ENCODE measurements around the gene MS4A15. TPM values are rescaled to one million over a fixed set of nuclear protein-coding genes. Genes with fewer than 3 reads are reported as not detected.

MS4A15 gene
- polyA plus RNA-seq, 2 donors = not detected

DNA sequence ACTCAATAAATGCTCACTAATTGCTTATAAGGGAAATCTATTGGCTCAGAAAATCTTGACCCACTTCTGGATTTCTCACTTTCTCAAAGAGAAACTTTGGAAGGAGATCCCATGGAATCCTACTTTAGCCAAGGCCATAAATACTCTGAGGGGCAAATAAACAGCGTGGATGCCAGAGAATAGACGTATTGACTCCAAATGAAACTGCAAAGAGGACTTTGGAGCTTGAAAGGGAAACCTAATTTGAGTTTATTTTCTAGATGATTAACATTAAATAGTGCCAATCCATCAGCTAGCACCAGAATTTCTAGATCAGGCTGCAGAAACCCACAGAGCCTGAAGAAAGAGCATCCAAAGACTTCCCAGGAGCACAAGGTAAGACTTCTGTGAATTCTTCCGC lies 32.2 kb upstream of the MS4A15 start, which contains the start of gene MS4A18:
Gene MS4A18 (plus strand): TSS at position 301 of the 400 bp plus-strand sequence.
- Histone ChIP-seq H3K9me3 (ENCODE audit: control insufficient read depth in 2 of 2, insufficient read depth in 1 of 2, low read depth in 1 of 2, low read length in 1 of 2) (peaks cover 0 to 3% of the 10 kb centered on the region in 2 donors), H3K36me3 (ENCODE audit: control insufficient read depth in 2 of 2, insufficient read depth in 2 of 2, low read length in 1 of 2) (no peaks in the 10 kb centered on the region), H3K27ac (ENCODE audit: low read depth in 2 of 2, low read length in 1 of 2) (no peak within 1 kb of the TSS), H3K4me1 (ENCODE audit: control insufficient read depth in 2 of 2, insufficient read depth in 2 of 2, low read length in 1 of 2) (no peaks in the 10 kb centered on the region), H3K4me3 (ENCODE audit: low read depth in 1 of 2, low read length in 2 of 2) (no peak within 1 kb of the TSS), H3K27me3 (ENCODE audit: control insufficient read depth in 1 of 2, insufficient read depth in 2 of 2, low read length in 2 of 2) (no peaks in the 10 kb centered on the region)
- 80 to 84% methylated on average over 3 of the region's 3 CpGs for WGBS, 2 donors

DNA sequence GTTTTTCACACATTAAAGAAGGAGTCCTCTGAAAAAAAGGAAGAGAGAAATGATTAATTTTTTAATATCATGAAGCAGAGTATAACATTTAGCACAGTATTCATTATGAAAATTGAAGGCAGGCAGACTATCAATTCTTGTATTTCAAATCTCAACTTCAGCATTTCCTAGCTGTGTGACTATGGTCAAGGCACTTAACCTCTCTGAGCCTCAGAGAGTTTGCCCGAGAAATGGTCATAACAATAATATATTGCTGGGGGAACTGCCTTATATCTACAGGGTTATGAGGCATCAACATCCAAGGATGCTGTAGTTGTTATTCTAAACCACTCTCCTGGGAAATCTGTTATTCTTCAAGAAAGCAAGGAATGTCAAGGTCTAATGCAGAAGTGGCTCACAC lies 31.1 kb upstream of the MS4A15 start:
- H3K36me3 ChIP-seq (ENCODE audit: control insufficient read depth in 2 of 2, insufficient read depth in 2 of 2, low read length in 1 of 2) = no peaks in the 10 kb centered on the region
- H3K4me1 ChIP-seq (ENCODE audit: control insufficient read depth in 2 of 2, insufficient read depth in 2 of 2, low read length in 1 of 2) = no peaks in the 10 kb centered on the region
- no peak overlapping the region for H3K27ac ChIP-seq (ENCODE audit: low read depth in 2 of 2, low read length in 1 of 2)
- H3K9me3 ChIP-seq (ENCODE audit: control insufficient read depth in 2 of 2, insufficient read depth in 1 of 2, low read depth in 1 of 2, low read length in 1 of 2) = peaks cover 0 to 3% of the 10 kb centered on the region in 2 donors
- no peaks in the 10 kb centered on the region for H3K27me3 ChIP-seq (ENCODE audit: control insufficient read depth in 1 of 2, insufficient read depth in 2 of 2, low read length in 2 of 2)
- H3K4me3 ChIP-seq (ENCODE audit: low read depth in 1 of 2, low read length in 2 of 2) = no peak overlapping the region
- WGBS, 2 donors = 89 to 94% methylated on average over 1 of the region's 1 CpG

DNA sequence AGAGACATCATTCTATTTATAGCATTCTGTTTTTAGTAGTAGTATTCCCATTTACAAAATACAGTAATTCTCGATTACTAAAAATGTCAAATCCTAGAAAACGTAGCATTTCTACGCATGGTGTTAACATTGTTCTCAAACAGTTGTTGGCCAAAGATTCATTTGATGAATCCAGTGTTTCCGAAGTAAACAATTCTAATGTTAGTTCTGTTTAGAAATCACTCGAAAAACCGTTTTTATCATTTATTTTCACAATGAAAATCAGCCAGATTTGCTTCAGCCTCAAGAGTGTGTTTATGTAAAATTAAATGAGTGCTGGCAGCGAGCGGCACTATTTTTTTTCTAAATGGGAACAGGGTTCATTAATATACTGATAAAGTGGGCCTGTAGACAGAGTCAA lies 25.1 kb upstream of the MS4A15 start:
- no peaks in the 10 kb centered on the region for H3K36me3 ChIP-seq (ENCODE audit: control insufficient read depth in 2 of 2, insufficient read depth in 2 of 2, low read length in 1 of 2)
- 63 to 65% methylated on average over 8 of the region's 8 CpGs for WGBS, 2 donors
- no peaks in the 10 kb centered on the region for H3K9me3 ChIP-seq (ENCODE audit: control insufficient read depth in 2 of 2, insufficient read depth in 1 of 2, low read depth in 1 of 2, low read length in 1 of 2)
- no peak overlapping the region for H3K27ac ChIP-seq (ENCODE audit: low read depth in 2 of 2, low read length in 1 of 2)
- H3K27me3 ChIP-seq (ENCODE audit: control insufficient read depth in 1 of 2, insufficient read depth in 2 of 2, low read length in 2 of 2) = no peaks in the 10 kb centered on the region
- H3K4me1 ChIP-seq (ENCODE audit: control insufficient read depth in 2 of 2, insufficient read depth in 2 of 2, low read length in 1 of 2) = no peaks in the 10 kb centered on the region
- H3K4me3 ChIP-seq (ENCODE audit: low read depth in 1 of 2, low read length in 2 of 2) = no peak overlapping the region

DNA sequence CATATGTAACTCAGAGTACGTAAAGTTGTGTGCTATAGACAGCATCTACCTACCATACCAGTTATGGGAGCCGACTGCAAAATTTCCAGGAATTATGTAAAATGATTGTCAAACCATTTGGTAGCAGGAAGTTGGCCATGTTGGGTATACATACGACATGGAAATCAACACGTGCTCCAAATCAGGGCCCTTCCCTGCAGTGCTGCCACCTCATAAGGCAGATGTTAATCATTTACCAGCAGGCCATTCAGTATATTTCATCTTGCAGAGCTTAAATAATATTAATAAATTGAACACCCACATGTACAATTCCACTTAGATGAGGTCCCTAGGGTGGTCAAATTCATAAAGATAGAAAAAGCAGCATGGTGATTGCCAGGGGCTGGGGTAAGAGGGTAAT lies 22.4 kb upstream of the MS4A15 start:
- H3K27ac ChIP-seq (ENCODE audit: low read depth in 2 of 2, low read length in 1 of 2) = no peak overlapping the region
- WGBS, 2 donors = 79 to 83% methylated on average over 4 of the region's 4 CpGs
- H3K4me3 ChIP-seq (ENCODE audit: low read depth in 1 of 2, low read length in 2 of 2) = no peak overlapping the region
- H3K36me3 ChIP-seq (ENCODE audit: control insufficient read depth in 2 of 2, insufficient read depth in 2 of 2, low read length in 1 of 2) = no peaks in the 10 kb centered on the region
- no peaks in the 10 kb centered on the region for H3K27me3 ChIP-seq (ENCODE audit: control insufficient read depth in 1 of 2, insufficient read depth in 2 of 2, low read length in 2 of 2)
- no peaks in the 10 kb centered on the region for H3K4me1 ChIP-seq (ENCODE audit: control insufficient read depth in 2 of 2, insufficient read depth in 2 of 2, low read length in 1 of 2)
- H3K9me3 ChIP-seq (ENCODE audit: control insufficient read depth in 2 of 2, insufficient read depth in 1 of 2, low read depth in 1 of 2, low read length in 1 of 2) = no peaks in the 10 kb centered on the region

DNA sequence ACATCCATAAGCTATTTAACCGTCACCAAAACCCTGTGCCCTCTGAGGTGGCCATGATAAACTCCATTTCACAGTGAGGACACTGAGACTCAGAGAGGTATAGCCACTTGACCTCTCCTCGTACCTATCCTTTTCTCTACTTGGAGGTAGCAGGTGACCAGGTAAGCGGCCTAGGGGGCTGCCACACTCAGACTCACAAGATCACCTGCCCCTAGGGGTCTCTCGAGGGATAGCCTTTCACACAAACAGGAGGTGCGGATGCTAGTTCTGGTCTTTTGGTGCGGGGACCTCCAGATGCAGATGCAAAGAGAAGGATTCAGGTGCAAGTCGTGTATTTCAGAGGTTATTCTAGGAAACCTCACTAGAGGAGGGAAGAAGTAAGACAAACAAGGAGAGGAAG lies 17.6 kb upstream of the MS4A15 start:
- H3K4me3 ChIP-seq (ENCODE audit: low read depth in 1 of 2, low read length in 2 of 2) = no peak overlapping the region
- no peaks in the 10 kb centered on the region for H3K27me3 ChIP-seq (ENCODE audit: control insufficient read depth in 1 of 2, insufficient read depth in 2 of 2, low read length in 2 of 2)
- H3K4me1 ChIP-seq (ENCODE audit: control insufficient read depth in 2 of 2, insufficient read depth in 2 of 2, low read length in 1 of 2) = no peaks in the 10 kb centered on the region
- WGBS, 2 donors = 67 to 70% methylated on average over 7 of the region's 7 CpGs
- H3K9me3 ChIP-seq (ENCODE audit: control insufficient read depth in 2 of 2, insufficient read depth in 1 of 2, low read depth in 1 of 2, low read length in 1 of 2) = peaks cover 0 to 4% of the 10 kb centered on the region in 2 donors
- no peak overlapping the region for H3K27ac ChIP-seq (ENCODE audit: low read depth in 2 of 2, low read length in 1 of 2)
- no peaks in the 10 kb centered on the region for H3K36me3 ChIP-seq (ENCODE audit: control insufficient read depth in 2 of 2, insufficient read depth in 2 of 2, low read length in 1 of 2)

DNA sequence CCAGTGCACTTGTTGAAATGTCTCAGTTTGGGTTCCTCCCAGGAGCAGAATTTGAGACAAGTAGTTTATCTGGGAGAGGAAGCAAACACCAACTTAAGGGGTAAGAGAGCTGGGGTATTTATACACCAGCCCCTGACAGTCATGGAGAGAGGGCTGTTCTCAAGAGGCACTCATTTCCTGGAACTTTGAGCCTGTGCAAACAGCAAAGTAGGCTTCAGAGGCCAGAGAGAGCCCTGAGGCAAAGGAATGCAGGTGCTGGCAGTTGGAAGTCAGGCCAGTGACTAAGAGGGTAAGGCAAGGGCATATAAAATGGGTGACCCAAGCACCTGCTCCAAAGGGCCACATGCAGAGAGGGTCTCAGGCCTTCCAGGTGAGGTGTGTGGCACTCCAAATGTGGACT lies 16.1 kb upstream of the MS4A15 start:
- Histone ChIP-seq H3K9me3 (ENCODE audit: control insufficient read depth in 2 of 2, insufficient read depth in 1 of 2, low read depth in 1 of 2, low read length in 1 of 2) (peaks cover 0 to 4% of the 10 kb centered on the region in 2 donors), H3K4me3 (ENCODE audit: low read depth in 1 of 2, low read length in 2 of 2) (no peak overlapping the region), H3K27ac (ENCODE audit: low read depth in 2 of 2, low read length in 1 of 2) (no peak overlapping the region), H3K4me1 (ENCODE audit: control insufficient read depth in 2 of 2, insufficient read depth in 2 of 2, low read length in 1 of 2) (no peaks in the 10 kb centered on the region), H3K36me3 (ENCODE audit: control insufficient read depth in 2 of 2, insufficient read depth in 2 of 2, low read length in 1 of 2) (no peaks in the 10 kb centered on the region), H3K27me3 (ENCODE audit: control insufficient read depth in 1 of 2, insufficient read depth in 2 of 2, low read length in 2 of 2) (no peaks in the 10 kb centered on the region)

DNA sequence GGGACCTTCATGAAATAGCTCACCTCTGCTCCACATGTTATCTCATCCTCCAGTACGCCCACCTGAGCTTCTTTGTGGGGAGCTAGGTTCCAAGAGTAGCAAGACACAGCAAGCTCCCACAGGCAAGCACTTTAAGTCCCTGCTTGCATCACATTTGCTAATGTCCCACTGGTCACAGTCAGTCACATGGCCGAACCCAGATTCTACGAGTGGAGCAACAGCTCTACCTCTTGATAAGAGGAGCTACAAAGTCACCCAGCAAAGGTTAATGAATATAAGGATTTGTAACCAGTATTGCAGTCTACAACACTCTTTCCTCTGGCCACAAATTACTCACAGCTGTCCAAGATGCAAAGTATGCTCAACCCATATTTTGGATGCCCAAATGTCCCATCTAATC lies 15.2 kb upstream of the MS4A15 start:
- no peak overlapping the region for H3K27ac ChIP-seq (ENCODE audit: low read depth in 2 of 2, low read length in 1 of 2)

DNA sequence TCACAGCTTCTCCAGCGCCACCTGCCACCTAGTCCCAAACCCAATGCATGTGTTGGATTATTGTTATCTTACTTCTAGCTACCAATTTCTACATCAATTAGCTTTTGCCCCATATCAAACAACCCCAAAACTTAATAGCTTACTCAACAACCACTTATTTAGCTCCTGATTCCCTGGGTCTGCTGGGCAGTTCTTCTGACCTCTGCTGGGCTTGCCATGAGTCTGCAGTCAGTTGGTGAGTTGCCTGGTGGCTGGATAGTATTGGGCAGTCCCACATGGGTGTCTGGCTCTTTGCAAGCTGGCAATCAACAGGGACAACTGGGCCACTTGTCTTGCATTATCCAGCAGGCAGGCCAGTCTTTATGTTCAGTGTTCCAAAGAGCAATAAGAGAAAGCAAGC lies 13.6 kb upstream of the MS4A15 start:
- H3K9me3 ChIP-seq (ENCODE audit: control insufficient read depth in 2 of 2, insufficient read depth in 1 of 2, low read depth in 1 of 2, low read length in 1 of 2) = peaks cover 0 to 4% of the 10 kb centered on the region in 2 donors
- 88 to 95% methylated on average over 1 of the region's 1 CpG for WGBS, 2 donors
- H3K4me1 ChIP-seq (ENCODE audit: control insufficient read depth in 2 of 2, insufficient read depth in 2 of 2, low read length in 1 of 2) = no peaks in the 10 kb centered on the region
- H3K27me3 ChIP-seq (ENCODE audit: control insufficient read depth in 1 of 2, insufficient read depth in 2 of 2, low read length in 2 of 2) = no peaks in the 10 kb centered on the region
- no peak overlapping the region for H3K4me3 ChIP-seq (ENCODE audit: low read depth in 1 of 2, low read length in 2 of 2)
- no peak overlapping the region for H3K27ac ChIP-seq (ENCODE audit: low read depth in 2 of 2, low read length in 1 of 2)
- H3K36me3 ChIP-seq (ENCODE audit: control insufficient read depth in 2 of 2, insufficient read depth in 2 of 2, low read length in 1 of 2) = no peaks in the 10 kb centered on the region

More for the DNA sequence above, 15.2 kb upstream of the MS4A15 start:
- peaks cover 0 to 4% of the 10 kb centered on the region in 2 donors for H3K9me3 ChIP-seq (ENCODE audit: control insufficient read depth in 2 of 2, insufficient read depth in 1 of 2, low read depth in 1 of 2, low read length in 1 of 2)
- no peaks in the 10 kb centered on the region for H3K36me3 ChIP-seq (ENCODE audit: control insufficient read depth in 2 of 2, insufficient read depth in 2 of 2, low read length in 1 of 2)
- no peak overlapping the region for H3K4me3 ChIP-seq (ENCODE audit: low read depth in 1 of 2, low read length in 2 of 2)
- no peaks in the 10 kb centered on the region for H3K4me1 ChIP-seq (ENCODE audit: control insufficient read depth in 2 of 2, insufficient read depth in 2 of 2, low read length in 1 of 2)
- 82 to 90% methylated on average over 3 of the region's 3 CpGs for WGBS, 2 donors
- H3K27me3 ChIP-seq (ENCODE audit: control insufficient read depth in 1 of 2, insufficient read depth in 2 of 2, low read length in 2 of 2) = no peaks in the 10 kb centered on the region

DNA sequence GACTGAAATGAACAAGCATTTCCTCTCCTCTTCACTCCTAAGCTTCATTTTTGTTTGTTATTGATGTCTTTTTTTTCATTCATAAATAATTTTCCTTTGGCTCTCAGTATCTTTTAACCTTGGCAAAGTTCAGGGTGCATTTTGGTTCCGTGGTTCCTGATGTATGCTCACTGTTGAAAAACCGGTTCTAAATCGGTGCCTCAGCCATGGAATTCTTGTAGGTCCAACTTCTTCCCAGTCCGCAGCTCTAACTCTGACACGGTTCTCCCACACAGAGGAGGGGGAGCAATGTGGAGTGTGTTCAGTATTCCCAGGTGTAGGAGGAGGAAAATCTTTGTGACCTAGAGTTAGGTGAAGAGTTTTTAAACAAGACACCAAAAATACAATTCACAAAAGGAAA lies 12.6 kb upstream of the MS4A15 start:
- WGBS, 2 donors = 73 to 78% methylated on average over 5 of the region's 5 CpGs
- H3K27me3 ChIP-seq (ENCODE audit: control insufficient read depth in 1 of 2, insufficient read depth in 2 of 2, low read length in 2 of 2) = no peaks in the 10 kb centered on the region
- no peaks in the 10 kb centered on the region for H3K36me3 ChIP-seq (ENCODE audit: control insufficient read depth in 2 of 2, insufficient read depth in 2 of 2, low read length in 1 of 2)
- H3K9me3 ChIP-seq (ENCODE audit: control insufficient read depth in 2 of 2, insufficient read depth in 1 of 2, low read depth in 1 of 2, low read length in 1 of 2) = peaks cover 0 to 4% of the 10 kb centered on the region in 2 donors
- H3K4me1 ChIP-seq (ENCODE audit: control insufficient read depth in 2 of 2, insufficient read depth in 2 of 2, low read length in 1 of 2) = no peaks in the 10 kb centered on the region
- H3K4me3 ChIP-seq (ENCODE audit: low read depth in 1 of 2, low read length in 2 of 2) = no peak overlapping the region
- no peak overlapping the region for H3K27ac ChIP-seq (ENCODE audit: low read depth in 2 of 2, low read length in 1 of 2)

DNA sequence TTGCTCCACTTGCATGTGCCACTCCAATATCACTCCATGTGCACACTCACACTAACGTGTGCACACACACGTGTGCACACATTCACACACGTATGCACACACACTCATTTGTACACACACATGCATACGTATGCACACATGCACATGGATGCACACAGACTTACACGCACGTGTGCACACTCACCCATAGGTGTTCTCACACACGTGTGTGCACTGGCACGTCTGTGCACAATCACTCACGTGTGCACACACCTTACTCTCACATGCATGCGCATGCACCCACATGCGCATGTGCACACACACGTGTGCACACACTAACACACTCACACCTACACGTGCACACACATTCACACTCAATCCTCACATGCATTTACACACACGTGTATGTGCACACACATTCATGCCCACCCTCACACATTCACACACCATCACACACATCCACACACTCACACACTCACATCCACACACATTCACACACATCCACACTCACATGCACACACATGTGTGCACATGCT lies 9.3 kb upstream of the MS4A15 start:
- WGBS, 2 donors = 92 to 95% methylated on average over 14 of the region's 14 CpGs
- H3K27me3 ChIP-seq (ENCODE audit: control insufficient read depth in 1 of 2, insufficient read depth in 2 of 2, low read length in 2 of 2) = no peaks in the 10 kb centered on the region
- no peak overlapping the region for H3K27ac ChIP-seq (ENCODE audit: low read depth in 2 of 2, low read length in 1 of 2)
- no peaks in the 10 kb centered on the region for H3K9me3 ChIP-seq (ENCODE audit: control insufficient read depth in 2 of 2, insufficient read depth in 1 of 2, low read depth in 1 of 2, low read length in 1 of 2)
- H3K4me1 ChIP-seq (ENCODE audit: control insufficient read depth in 2 of 2, insufficient read depth in 2 of 2, low read length in 1 of 2) = no peaks in the 10 kb centered on the region
- no peak overlapping the region for H3K4me3 ChIP-seq (ENCODE audit: low read depth in 1 of 2, low read length in 2 of 2)
- no peaks in the 10 kb centered on the region for H3K36me3 ChIP-seq (ENCODE audit: control insufficient read depth in 2 of 2, insufficient read depth in 2 of 2, low read length in 1 of 2)

Measured in esophagus (tissue), 2 donors.